HepG2 (cell line): ENCODE results near the gene IL17C. TPM values are rescaled to one million over a fixed set of nuclear protein-coding genes. Genes with fewer than 3 reads are reported as not detected.
A peak's percentile ranks its signal among the peaks of the same experiment; 100 is the strongest.

ENCODE experiments used
- ATAD3A ChIP-seq: sonication (generic); formaldehyde crosslinking; IDR thresholded peaks from 2 replicates; pipeline ENCODE4 v1.4.0; 2020; ENCODE audit warnings: missing genetic modification reagents
- CEBPG ChIP-seq: IDR thresholded peaks from 2 replicates; pipeline ENCODE4 v1.6.1; 2016
- IKZF1 ChIP-seq: fragments of 450-650 bp; IDR thresholded peaks from 2 replicates; pipeline ENCODE4 v1.7.1; 2016
- ISX ChIP-seq: sonication (generic); formaldehyde crosslinking; conservative IDR thresholded peaks from 2 replicates; pipeline ENCODE4 v1.5.0; 2020; ENCODE audit warnings: missing genetic modification reagents
- JUNB ChIP-seq: sonication (generic); formaldehyde crosslinking; IDR thresholded peaks from 2 replicates; pipeline ENCODE4 v1.8.0; 2022; ENCODE audit warnings: missing genetic modification reagents, mild to moderate bottlenecking, borderline replicate concordance
- KAT2B ChIP-seq: fragments of 150-350 bp; IDR thresholded peaks from 2 replicates; pipeline ENCODE4 v1.6.1; 2014; ENCODE audit warnings: low read depth, low read length, borderline replicate concordance
- MAF1 ChIP-seq: sonication (generic); formaldehyde crosslinking; IDR thresholded peaks from 2 replicates; pipeline ENCODE4 v1.5.0; 2020; ENCODE audit warnings: missing genetic modification reagents, borderline replicate concordance
- MAFF ChIP-seq: IDR thresholded peaks from 2 replicates; pipeline ENCODE4 v1.6.1; 2011; ENCODE audit warnings: low read depth, low read length, improper control_type of control experiment
- MEIS1 ChIP-seq: sonication (generic); formaldehyde crosslinking; IDR thresholded peaks from 2 replicates; pipeline ENCODE4 v1.9.0; 2021; ENCODE audit warnings: mild to moderate bottlenecking, missing genetic modification reagents, moderate library complexity, borderline replicate concordance
- NCOA1 ChIP-seq: sonication (generic); formaldehyde crosslinking; IDR thresholded peaks from 2 replicates; pipeline ENCODE4 v1.9.0; 2021; ENCODE audit warnings: missing genetic modification reagents
- NFE2 ChIP-seq: sonication (generic); formaldehyde crosslinking; IDR thresholded peaks from 2 replicates; pipeline ENCODE4 v1.4.0; 2020; ENCODE audit warnings: missing genetic modification reagents
- ONECUT2 ChIP-seq: sonication (generic); formaldehyde crosslinking; IDR thresholded peaks from 2 replicates; pipeline ENCODE4 v1.4.0; 2020; ENCODE audit warnings: missing genetic modification reagents
- PAWR ChIP-seq: sonication (generic); formaldehyde crosslinking; IDR thresholded peaks from 2 replicates; pipeline ENCODE4 v1.4.0; 2020; ENCODE audit warnings: missing genetic modification reagents, mild to moderate bottlenecking, borderline replicate concordance
- SP140L ChIP-seq: sonication (generic); formaldehyde crosslinking; IDR thresholded peaks from 2 replicates; pipeline ENCODE4 v1.4.0; 2020; ENCODE audit warnings: missing genetic modification reagents, borderline replicate concordance
- ZFP90 ChIP-seq: sonication (generic); formaldehyde crosslinking; IDR thresholded peaks from 2 replicates; pipeline ENCODE4 v1.8.0; 2022; ENCODE audit warnings: missing genetic modification reagents, mild to moderate bottlenecking, inconsistent platforms, borderline replicate concordance
- ZFYVE20 ChIP-seq: sonication (generic); formaldehyde crosslinking; IDR thresholded peaks from 2 replicates; pipeline ENCODE4 v1.8.0; 2023; ENCODE audit warnings: low read depth, mild to moderate bottlenecking, moderate library complexity, missing genetic modification reagents, borderline replicate concordance
- ZNF10 ChIP-seq: sonication (generic); formaldehyde crosslinking; IDR thresholded peaks from 2 replicates; pipeline ENCODE4 v1.4.0; 2020; ENCODE audit warnings: mild to moderate bottlenecking, low read depth, missing genetic modification reagents, borderline replicate concordance
- ZNF75D ChIP-seq: sonication (generic); formaldehyde crosslinking; IDR thresholded peaks from 2 replicates; pipeline ENCODE4 v1.8.1; 2023; ENCODE audit warnings: missing genetic modification reagents, mild to moderate bottlenecking, borderline replicate concordance
- ZSCAN20 ChIP-seq: sonication (generic); formaldehyde crosslinking; IDR thresholded peaks from 2 replicates; pipeline ENCODE4 v1.4.0; 2020; ENCODE audit warnings: missing genetic modification reagents, mild to moderate bottlenecking, borderline replicate concordance
- ZSCAN22 ChIP-seq: sonication (generic); formaldehyde crosslinking; IDR thresholded peaks from 2 replicates; pipeline ENCODE4 v1.4.0; 2020; ENCODE audit warnings: mild to moderate bottlenecking, missing genetic modification reagents
- ZZZ3 ChIP-seq: sonication (generic); formaldehyde crosslinking; IDR thresholded peaks from 2 replicates; pipeline ENCODE4 v1.4.0; 2020; ENCODE audit warnings: missing genetic modification reagents, mild to moderate bottlenecking, borderline replicate concordance
- polyA plus RNA-seq, 8 experiments: library from polyadenylated mRNA; depleted of rRNA in 3 of 8; stranded (reverse) in 7 of 8; unstranded in 1 of 8; fragments of >200 nt; fragmentation: Illumina TruSeq in 4 of 8; extraction: Trizol in 4 of 8; gene quantifications; 2 replicates each; pipeline versions ENCODE4 v1.2.1 to v1.2.3, GENCODE V29; 2011 to 2016; ENCODE audit warnings: low read depth in 4 of 8, missing spikeins in 1 of 8, mixed read lengths in 1 of 8; ENCODE audit not compliant: insufficient read depth in 1 of 8
- total RNA-seq, 5 experiments: library from RNA; depleted of rRNA; stranded (reverse); fragments of >200 nt; fragmentation: Illumina TruSeq; extraction: Trizol; gene quantifications; 2 replicates each; pipeline ENCODE4 v1.2.3, GENCODE V29; 2016; ENCODE audit warnings: low read depth in 1 of 5
- TF ChIP-seq, protein P1 (sequence below): sonication (generic); formaldehyde crosslinking; IDR thresholded peaks from 2 replicates; pipeline ENCODE4 v1.5.0; 2020; ENCODE audit warnings: missing genetic modification reagents
- TF ChIP-seq, protein P2 (sequence below): sonication (generic); formaldehyde crosslinking; conservative IDR thresholded peaks from 2 replicates; pipeline ENCODE4 v1.8.0; 2022; ENCODE audit warnings: low read depth, missing genetic modification reagents
- TF ChIP-seq, protein P3 (sequence below): IDR thresholded peaks from 2 replicates; pipeline ENCODE4 v1.6.1; 2016; ENCODE audit warnings: missing genetic modification reagents, missing compliant biosample characterization
- TF ChIP-seq, protein P4 (sequence below): IDR thresholded peaks from 2 replicates; pipeline ENCODE4 v1.6.1; 2016; ENCODE audit warnings: mild to moderate bottlenecking, missing biosample characterization, missing genetic modification reagents

IL17C gene
- total and polyA plus RNA-seq, 2 of the 13 experiments (the other 11 are each of a cell fraction or from before 2014, with no cell fraction given): not detected

DNA sequence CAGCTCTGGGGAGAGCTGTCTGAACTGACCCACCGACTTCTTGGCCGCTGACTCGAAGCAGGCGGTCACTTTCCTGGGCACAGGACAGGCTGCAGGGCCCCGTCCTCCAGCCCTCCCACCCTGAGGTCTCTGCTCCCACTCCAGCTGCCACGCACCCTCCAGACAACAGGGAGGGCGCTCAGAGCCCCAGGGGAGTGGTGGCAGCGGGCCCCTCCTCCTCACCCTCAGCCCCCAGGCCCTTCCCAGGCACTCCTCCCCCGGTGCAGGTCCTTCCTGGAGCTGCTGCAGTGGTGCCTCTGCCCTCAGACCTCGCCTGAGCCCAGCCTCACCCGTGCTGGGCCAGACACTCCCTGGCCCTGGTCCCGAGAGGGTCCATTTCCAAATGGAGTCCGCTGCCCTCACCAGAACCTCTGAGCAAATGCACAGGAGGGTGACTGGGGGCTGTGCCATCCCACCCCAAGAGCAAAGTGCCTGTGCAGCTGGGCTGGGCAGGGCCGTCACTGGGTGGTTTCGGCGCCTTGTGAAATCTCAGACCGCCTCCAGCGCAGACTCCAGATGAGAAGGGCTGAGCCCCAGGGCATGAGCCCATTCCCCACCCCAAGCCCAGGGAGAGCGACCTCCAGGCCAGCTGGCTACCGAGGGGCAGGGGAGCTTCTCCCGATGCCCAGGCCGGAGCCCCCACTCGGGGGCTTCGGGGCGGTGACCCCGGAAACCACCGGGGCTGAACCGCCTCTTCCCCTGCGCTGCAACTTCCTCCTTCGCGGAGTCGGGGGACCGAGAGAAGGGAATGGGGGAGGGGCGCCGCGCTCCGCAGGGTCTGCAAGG is 11.8 kb downstream of the IL17C start (continued):
- TF ChIP-seq ZNF10 (CRISPR knock-in tag) (no peak), CEBPG (CRISPR knock-in tag) (no peak), ZFYVE20 (CRISPR knock-in tag) (no peak), IKZF1 (no peak), NCOA1 (0 out of 2 replicates have a peak, but pooled peaks have one; percentile 34), ZNF75D (no peak), ONECUT2 (CRISPR knock-in tag) (peak; percentile 21; the same call in 1 of the 2 replicates), ZFP90 (CRISPR knock-in tag) (no peak; the same call in 1 of the 2 replicates), MEIS1 (CRISPR knock-in tag) (peak; percentile 63; the same call in 1 of the 2 replicates), NFE2 (CRISPR knock-in tag) (no peak), PAWR (peak; percentile 79; the same call in 1 of the 2 replicates), KAT2B (no peak), SP140L (CRISPR knock-in tag) (no peak), ZZZ3 (CRISPR knock-in tag) (0 out of 2 replicates have a peak, but pooled peaks have one; percentile 4), ZSCAN20 (0 out of 2 replicates have a peak, but pooled peaks have one; percentile 46), ISX (no peak), ZSCAN22 (peak; percentile 96), MAFF (no peak), JUNB (CRISPR knock-in tag) (peak; percentile 63; the same call in 1 of the 2 replicates), MAF1 (CRISPR knock-in tag) (no peak), ATAD3A (CRISPR knock-in tag) (no peak)
- TF ChIP-seq, protein P1, sequence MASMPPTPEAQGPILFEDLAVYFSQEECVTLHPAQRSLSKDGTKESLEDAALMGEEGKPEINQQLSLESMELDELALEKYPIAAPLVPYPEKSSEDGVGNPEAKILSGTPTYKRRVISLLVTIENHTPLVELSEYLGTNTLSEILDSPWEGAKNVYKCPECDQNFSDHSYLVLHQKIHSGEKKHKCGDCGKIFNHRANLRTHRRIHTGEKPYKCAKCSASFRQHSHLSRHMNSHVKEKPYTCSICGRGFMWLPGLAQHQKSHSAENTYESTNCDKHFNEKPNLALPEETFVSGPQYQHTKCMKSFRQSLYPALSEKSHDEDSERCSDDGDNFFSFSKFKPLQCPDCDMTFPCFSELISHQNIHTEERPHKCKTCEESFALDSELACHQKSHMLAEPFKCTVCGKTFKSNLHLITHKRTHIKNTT (CRISPR knock-in tag): no peak
- TF ChIP-seq, protein P2, sequence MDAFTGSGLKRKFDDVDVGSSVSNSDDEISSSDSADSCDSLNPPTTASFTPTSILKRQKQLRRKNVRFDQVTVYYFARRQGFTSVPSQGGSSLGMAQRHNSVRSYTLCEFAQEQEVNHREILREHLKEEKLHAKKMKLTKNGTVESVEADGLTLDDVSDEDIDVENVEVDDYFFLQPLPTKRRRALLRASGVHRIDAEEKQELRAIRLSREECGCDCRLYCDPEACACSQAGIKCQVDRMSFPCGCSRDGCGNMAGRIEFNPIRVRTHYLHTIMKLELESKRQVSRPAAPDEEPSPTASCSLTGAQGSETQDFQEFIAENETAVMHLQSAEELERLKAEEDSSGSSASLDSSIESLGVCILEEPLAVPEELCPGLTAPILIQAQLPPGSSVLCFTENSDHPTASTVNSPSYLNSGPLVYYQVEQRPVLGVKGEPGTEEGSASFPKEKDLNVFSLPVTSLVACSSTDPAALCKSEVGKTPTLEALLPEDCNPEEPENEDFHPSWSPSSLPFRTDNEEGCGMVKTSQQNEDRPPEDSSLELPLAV (CRISPR knock-in tag): peak; percentile 60; the same call in 1 of the 2 replicates
- TF ChIP-seq, protein P3, sequence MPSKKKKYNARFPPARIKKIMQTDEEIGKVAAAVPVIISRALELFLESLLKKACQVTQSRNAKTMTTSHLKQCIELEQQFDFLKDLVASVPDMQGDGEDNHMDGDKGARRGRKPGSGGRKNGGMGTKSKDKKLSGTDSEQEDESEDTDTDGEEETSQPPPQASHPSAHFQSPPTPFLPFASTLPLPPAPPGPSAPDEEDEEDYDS (CRISPR knock-in tag): peak; percentile 57; the same call in 1 of the 2 replicates
- TF ChIP-seq, protein P4, sequence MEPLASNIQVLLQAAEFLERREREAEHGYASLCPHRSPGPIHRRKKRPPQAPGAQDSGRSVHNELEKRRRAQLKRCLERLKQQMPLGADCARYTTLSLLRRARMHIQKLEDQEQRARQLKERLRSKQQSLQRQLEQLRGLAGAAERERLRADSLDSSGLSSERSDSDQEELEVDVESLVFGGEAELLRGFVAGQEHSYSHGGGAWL: no peak
